ENCODE results near the gene SEPTIN8.

Gene SEPTIN8

DNA sequence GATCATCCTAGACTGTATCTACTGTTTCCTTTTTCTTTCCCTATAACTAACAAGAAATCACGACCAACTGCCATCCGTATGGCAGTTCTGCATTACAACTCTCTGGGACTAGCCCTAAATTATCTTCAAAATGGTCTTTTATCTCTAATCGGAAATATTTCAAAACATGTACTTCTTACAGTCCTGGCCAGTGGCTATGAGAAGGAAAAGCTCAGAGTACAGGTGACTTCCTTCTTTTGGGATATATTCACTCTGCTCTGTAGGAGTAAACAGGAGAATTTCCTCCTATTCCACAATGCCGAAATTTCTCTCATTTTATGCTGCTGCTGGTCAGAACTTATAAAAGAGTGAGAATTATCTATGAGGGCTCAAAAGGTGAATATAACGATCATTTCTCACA is 1.8 kb upstream of the SEPTIN8 start:
- peaks cover 68% of the 10 kb centered on the region for H3K27me3 Mint-ChIP-seq
- H3K36me3 Mint-ChIP-seq = no peaks in the 10 kb centered on the region
- ATAC-seq = no peak
- H3K27ac Mint-ChIP-seq = no peak overlapping the region
- H3K4me1 Mint-ChIP-seq = peaks cover 8% of the 10 kb centered on the region
- no peaks in the 10 kb centered on the region for H3K9me3 Mint-ChIP-seq
- no peak overlapping the region for H3K4me3 Mint-ChIP-seq

DNA sequence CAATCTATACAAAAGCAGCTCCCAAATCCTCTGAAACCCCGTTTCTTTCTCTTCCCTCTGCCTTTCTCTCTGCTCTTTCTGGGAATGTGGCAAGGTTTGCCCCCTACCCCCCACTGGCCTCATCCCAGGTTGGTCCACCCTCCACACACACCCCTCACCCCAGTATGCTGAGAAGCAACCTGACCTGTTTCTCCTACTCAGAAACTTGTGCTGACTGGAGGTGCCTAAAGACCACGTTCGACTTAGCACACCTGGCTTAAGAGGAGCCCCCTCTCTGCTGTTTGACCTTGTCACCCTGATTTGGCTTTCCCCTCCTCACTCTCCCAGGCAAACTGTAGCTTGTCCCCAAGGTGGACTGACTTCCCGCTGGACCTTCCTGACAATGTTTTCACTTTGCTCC is 1.1 kb upstream of the SEPTIN8 start:
- peak overlapping the region; percentile 63 for H3K4me3 Mint-ChIP-seq
- peaks cover 8% of the 10 kb centered on the region for H3K4me1 Mint-ChIP-seq
- no peak for ATAC-seq
- H3K27me3 Mint-ChIP-seq = peaks cover 61% of the 10 kb centered on the region
- peak overlapping the region; percentile 38 for H3K27ac Mint-ChIP-seq
- no peaks in the 10 kb centered on the region for H3K36me3 Mint-ChIP-seq
- H3K9me3 Mint-ChIP-seq = no peaks in the 10 kb centered on the region

DNA sequence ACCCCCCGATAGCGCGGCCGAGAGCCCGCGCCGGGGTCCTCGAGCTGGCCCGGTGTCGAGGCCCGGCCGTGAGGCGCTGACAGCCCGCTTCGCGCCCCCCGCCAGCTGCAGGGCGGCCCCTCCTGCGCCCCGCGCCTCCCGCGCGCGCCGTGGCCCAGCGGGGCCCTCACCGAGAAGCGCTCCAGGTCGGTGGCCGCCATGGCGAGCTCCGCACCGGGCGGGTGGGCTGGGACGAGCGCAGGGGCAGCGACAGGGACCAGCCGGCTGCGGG is 166 bp downstream of the SEPTIN8 start:
- peaks cover 8% of the 10 kb centered on the region for H3K4me1 Mint-ChIP-seq
- H3K4me3 Mint-ChIP-seq = no peak overlapping the region
- no peak for ATAC-seq
- no peak overlapping the region for H3K27ac Mint-ChIP-seq
- no peaks in the 10 kb centered on the region for H3K9me3 Mint-ChIP-seq
- no peaks in the 10 kb centered on the region for H3K36me3 Mint-ChIP-seq
- peaks cover 48% of the 10 kb centered on the region for H3K27me3 Mint-ChIP-seq

- peak; percentile 28 for ATAC-seq
- H3K36me3 Mint-ChIP-seq = no peaks in the 10 kb centered on the region
- H3K27ac Mint-ChIP-seq = no peak overlapping the region
- peaks cover 43% of the 10 kb centered on the region for H3K27me3 Mint-ChIP-seq
- H3K4me1 Mint-ChIP-seq = peaks cover 8% of the 10 kb centered on the region
- H3K9me3 Mint-ChIP-seq = no peaks in the 10 kb centered on the region
- H3K4me3 Mint-ChIP-seq = peak overlapping the region; percentile 53
Measured at GRCh38 chr5:132776131-132776937, 705 bp downstream of the SEPTIN8 start.

GRCh38 chr5:132775476-132775961 is 1.5 kb downstream of the SEPTIN8 start:
- no peak overlapping the region for H3K27ac Mint-ChIP-seq
- peaks cover 8% of the 10 kb centered on the region for H3K4me1 Mint-ChIP-seq
- no peak for ATAC-seq
- no peaks in the 10 kb centered on the region for H3K9me3 Mint-ChIP-seq
- H3K4me3 Mint-ChIP-seq = no peak overlapping the region
- peaks cover 35% of the 10 kb centered on the region for H3K27me3 Mint-ChIP-seq
- H3K36me3 Mint-ChIP-seq = no peaks in the 10 kb centered on the region

DNA sequence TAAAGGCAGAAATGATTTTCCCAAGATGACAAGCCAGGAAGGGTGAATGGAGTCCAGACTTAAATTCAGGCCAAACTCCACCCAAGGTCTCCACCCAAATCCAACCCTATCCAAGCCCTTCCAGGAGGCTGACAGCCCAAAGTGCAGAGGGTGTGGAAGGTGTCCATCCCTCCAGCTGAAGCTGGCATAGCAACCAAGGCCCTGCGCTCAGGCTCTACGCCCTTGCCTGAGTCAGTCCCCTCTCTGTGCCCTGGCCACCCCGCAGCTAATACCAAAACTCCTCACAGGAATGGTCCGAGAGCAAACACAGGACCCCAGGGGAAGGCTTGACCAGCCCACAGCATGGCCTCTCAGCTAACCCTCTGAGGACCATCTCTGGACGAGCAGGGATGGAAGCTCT is 2.1 kb downstream of the SEPTIN8 start:
- peaks cover 30% of the 10 kb centered on the region for H3K27me3 Mint-ChIP-seq
- peaks cover 8% of the 10 kb centered on the region for H3K4me1 Mint-ChIP-seq
- no peak overlapping the region for H3K27ac Mint-ChIP-seq
- no peaks in the 10 kb centered on the region for H3K9me3 Mint-ChIP-seq
- no peaks in the 10 kb centered on the region for H3K36me3 Mint-ChIP-seq
- H3K4me3 Mint-ChIP-seq = no peak overlapping the region
- no peak for ATAC-seq

- H3K27me3 Mint-ChIP-seq = peaks cover 26% of the 10 kb centered on the region
- H3K4me3 Mint-ChIP-seq = no peak overlapping the region
- ATAC-seq = no peak
- peaks cover 8% of the 10 kb centered on the region for H3K4me1 Mint-ChIP-seq
- no peaks in the 10 kb centered on the region for H3K36me3 Mint-ChIP-seq
- H3K9me3 Mint-ChIP-seq = no peaks in the 10 kb centered on the region
- no peak overlapping the region for H3K27ac Mint-ChIP-seq
Measured at GRCh38 chr5:132774406-132774805, 2.6 kb downstream of the SEPTIN8 start.

DNA sequence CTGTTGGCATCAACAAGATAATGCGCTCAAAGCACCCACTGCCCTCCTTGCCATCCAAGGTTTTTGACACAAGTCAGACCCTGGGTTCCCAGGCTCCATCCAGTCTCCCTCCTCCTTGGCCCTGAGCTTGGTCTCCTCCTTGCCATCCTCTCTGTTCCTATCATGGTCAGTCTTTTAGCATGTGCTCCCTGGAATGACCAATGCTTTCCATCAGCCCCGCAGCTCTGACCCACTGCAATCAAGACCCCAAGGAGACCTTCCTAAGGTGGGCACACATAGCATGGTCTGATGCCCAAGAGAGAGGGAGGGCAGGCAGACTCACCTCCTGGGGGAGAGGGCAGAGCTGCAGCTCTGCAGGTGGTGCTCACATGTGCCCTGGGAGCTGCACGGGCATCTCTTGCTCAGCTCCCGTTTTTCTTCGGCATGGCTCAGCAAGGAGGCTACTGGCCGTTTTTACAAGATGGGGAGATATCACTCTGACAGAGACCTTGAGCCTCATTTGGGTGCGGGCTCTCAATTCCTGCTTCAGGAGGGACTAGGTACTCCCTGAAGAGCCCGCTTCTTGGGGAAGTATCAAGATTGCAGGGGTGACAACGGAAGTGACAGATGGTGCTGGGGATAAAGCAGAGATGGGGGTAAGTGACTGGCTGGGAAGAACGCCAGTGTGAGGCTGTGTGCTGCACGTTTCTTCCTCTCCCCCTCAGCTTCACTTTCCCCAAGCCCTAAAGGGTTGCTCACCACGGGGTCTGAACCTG is 3.3 kb downstream of the SEPTIN8 start:
- ATAC-seq = no peak
- Mint-ChIP-seq H3K36me3 (no peaks in the 10 kb centered on the region), H3K27me3 (peaks cover 19% of the 10 kb centered on the region)

DNA sequence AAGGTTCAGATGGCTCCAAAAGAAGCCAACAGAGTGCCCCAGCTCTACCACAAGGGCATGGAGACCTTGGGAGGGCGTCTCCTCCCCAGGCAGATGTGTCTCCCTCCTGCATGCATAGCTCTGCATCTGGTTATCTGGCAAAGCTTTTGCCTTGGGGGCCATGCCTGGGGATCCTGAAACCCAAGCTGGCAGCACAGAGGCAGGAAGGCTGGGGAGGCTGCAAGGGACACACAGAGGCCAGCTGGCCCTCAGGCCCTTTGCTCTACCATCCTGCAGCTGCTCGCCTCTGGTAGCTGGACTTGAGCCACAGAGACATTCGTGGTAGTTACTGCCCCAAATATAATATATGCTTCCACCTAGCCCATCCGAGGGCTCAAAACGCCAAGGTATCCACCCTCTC is 3.9 kb downstream of the SEPTIN8 start:
- Mint-ChIP-seq H3K9me3 (no peaks in the 10 kb centered on the region), H3K36me3 (no peaks in the 10 kb centered on the region), H3K27me3 (peaks cover 13% of the 10 kb centered on the region), H3K4me1 (peaks cover 4% of the 10 kb centered on the region), H3K4me3 (no peak overlapping the region), H3K27ac (no peak overlapping the region)
- ATAC-seq = no peak

More for the DNA sequence above, 3.3 kb downstream of the SEPTIN8 start:
- H3K4me1 Mint-ChIP-seq = peaks cover 8% of the 10 kb centered on the region
- no peak overlapping the region for H3K27ac Mint-ChIP-seq
- no peak overlapping the region for H3K4me3 Mint-ChIP-seq
- H3K9me3 Mint-ChIP-seq = no peaks in the 10 kb centered on the region

GRCh38 chr5:132772291-132773070 is 4.6 kb downstream of the SEPTIN8 start:
- H3K36me3 Mint-ChIP-seq = no peaks in the 10 kb centered on the region

GRCh38 chr5:132771503-132771998 is 5.5 kb downstream of the SEPTIN8 start:
- Mint-ChIP-seq H3K27ac (no peak overlapping the region), H3K9me3 (no peaks in the 10 kb centered on the region), H3K4me3 (no peak overlapping the region), H3K27me3 (peaks cover 8% of the 10 kb centered on the region), H3K4me1 (no peaks in the 10 kb centered on the region), H3K36me3 (no peaks in the 10 kb centered on the region)
- ATAC-seq = no peak

More at GRCh38 chr5:132772291-132773070, 4.6 kb downstream of the SEPTIN8 start:
- Mint-ChIP-seq H3K27me3 (peaks cover 8% of the 10 kb centered on the region), H3K9me3 (no peaks in the 10 kb centered on the region), H3K27ac (no peak overlapping the region), H3K4me1 (no peaks in the 10 kb centered on the region), H3K4me3 (no peak overlapping the region)
- ATAC-seq = no peak

DNA sequence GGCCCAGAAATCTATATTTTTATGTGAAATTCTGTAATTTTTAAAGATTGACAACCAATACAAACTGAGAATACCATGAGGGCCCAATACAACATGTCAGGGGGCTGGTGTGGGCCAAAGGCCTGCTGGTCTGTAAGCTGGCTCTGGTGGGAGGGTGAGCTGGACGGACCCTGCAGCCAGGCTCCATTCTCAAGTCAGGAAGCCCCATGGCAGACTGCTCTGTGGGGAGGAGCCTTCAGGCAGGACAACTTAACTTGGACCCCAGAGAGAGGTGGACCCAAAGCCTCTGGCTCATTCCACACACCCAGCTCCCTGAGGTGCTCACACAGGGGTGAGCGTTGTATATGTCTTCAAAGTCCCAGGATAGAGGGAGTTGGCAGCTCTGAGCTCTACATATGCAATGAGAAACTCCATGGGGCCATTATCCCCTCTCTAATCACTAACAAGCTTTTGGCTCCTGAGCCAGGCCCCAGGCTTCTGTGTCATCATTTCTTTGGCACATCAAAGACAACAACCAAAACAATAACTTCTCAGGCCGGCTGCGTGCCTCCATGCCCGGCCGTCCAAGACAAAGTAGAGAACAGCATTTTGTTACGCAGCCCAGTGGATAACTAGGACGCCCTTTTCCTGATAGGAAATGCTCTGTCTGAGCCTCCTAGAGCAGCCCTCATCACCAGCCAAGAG is 6.4 kb downstream of the SEPTIN8 start:
- no peaks in the 10 kb centered on the region for H3K9me3 Mint-ChIP-seq
- H3K27me3 Mint-ChIP-seq = peaks cover 8% of the 10 kb centered on the region
- H3K4me1 Mint-ChIP-seq = no peaks in the 10 kb centered on the region
- no peak overlapping the region for H3K27ac Mint-ChIP-seq
- H3K4me3 Mint-ChIP-seq = no peak overlapping the region
- ATAC-seq = no peak
- no peaks in the 10 kb centered on the region for H3K36me3 Mint-ChIP-seq

GRCh38 chr5:132768485-132768868 is 8.6 kb downstream of the SEPTIN8 start:
- no peaks in the 10 kb centered on the region for H3K4me1 Mint-ChIP-seq
- no peak for ATAC-seq
- no peak overlapping the region for H3K27ac Mint-ChIP-seq
- no peak overlapping the region for H3K4me3 Mint-ChIP-seq
- no peaks in the 10 kb centered on the region for H3K27me3 Mint-ChIP-seq
- H3K36me3 Mint-ChIP-seq = no peaks in the 10 kb centered on the region
- no peaks in the 10 kb centered on the region for H3K9me3 Mint-ChIP-seq

DNA sequence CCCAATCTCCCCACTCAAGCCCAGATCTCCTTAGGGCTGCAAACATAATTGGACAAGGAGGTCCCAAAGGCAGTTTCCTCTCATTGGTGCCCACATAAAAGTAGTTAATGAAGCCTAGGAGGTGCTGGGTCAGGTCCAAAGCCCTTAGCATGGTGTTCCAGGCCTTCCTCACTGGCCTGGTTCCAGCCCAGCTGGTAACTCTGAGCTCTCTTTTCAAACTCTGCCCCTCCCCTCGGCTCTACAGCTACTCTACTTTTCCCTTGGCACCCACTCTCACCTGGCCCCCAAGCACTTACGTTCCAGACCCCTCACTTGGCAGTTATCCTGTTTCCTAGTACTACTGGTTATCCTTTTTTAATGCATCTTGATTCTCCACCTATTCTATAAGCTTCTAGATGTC is 9.9 kb downstream of the SEPTIN8 start:
- Mint-ChIP-seq H3K4me1 (no peaks in the 10 kb centered on the region), H3K4me3 (no peak overlapping the region), H3K27ac (no peak overlapping the region), H3K27me3 (no peaks in the 10 kb centered on the region), H3K9me3 (no peaks in the 10 kb centered on the region), H3K36me3 (no peaks in the 10 kb centered on the region)
- ATAC-seq = no peak

DNA sequence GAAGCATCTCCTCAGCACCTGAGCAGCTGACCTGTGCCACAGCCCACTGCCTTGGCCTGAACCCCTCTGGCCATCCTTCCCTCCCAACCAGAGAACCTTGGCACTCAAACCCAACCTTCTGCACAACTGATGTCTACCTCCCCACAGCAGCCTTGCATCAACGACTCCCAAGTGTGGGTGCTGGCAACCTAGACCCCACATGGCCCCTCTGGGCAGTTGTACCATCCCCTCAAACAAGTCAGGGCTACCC is 10.3 kb downstream of the SEPTIN8 start:
- Mint-ChIP-seq H3K4me1 (no peaks in the 10 kb centered on the region), H3K27ac (no peak overlapping the region), H3K4me3 (no peak overlapping the region), H3K36me3 (no peaks in the 10 kb centered on the region), H3K9me3 (no peaks in the 10 kb centered on the region), H3K27me3 (no peaks in the 10 kb centered on the region)
- no peak for ATAC-seq
